GM23338 (cell line): Measurements from ENCODE around the gene FNDC7. TPM values are rescaled to one million over a fixed set of nuclear protein-coding genes. Genes with fewer than 3 reads are reported as not detected.

Source experiments
- ATAC-seq: fragments of 200-7000 bp; cut with Tn5 transposase; 3 replicates; pipeline ENCODE4 v1.9.1; 2020
- DNase-seq: peaks from one replicate; pipeline ENCODE4 v3.0.0-alpha.2; 2015; ENCODE audit warnings: low spot score
- H2AFZ ChIP-seq: fragments of 200-600 bp; sonication (generic); 2 replicates; pipeline ENCODE4 v1.8.0; 2016; ENCODE audit warnings: antibody characterized with exemption, mild to moderate bottlenecking, moderate library complexity
- H3F3A ChIP-seq: fragments of 200-600 bp; sonication (generic); replicated peaks from 2 replicates; pipeline ENCODE4 v1.8.0; 2017; ENCODE audit warnings: antibody characterized with exemption, mixed run types, low read depth
- H3K27ac ChIP-seq: fragments of 200-600 bp; sonication (generic); 2 replicates; pipeline ENCODE4 v1.6.1; 2016; ENCODE audit warnings: low read depth
- H3K27me3 ChIP-seq: fragments of 200-600 bp; sonication (generic); 2 replicates; pipeline ENCODE4 v1.8.0; 2016; ENCODE audit warnings: mild to moderate bottlenecking, mixed run types, moderate library complexity; ENCODE audit not compliant: insufficient read depth
- H3K36me3 ChIP-seq: fragments of 200-600 bp; sonication (generic); 2 replicates; pipeline ENCODE4 v1.8.0; 2016; ENCODE audit warnings: mild to moderate bottlenecking; ENCODE audit not compliant: insufficient read depth
- H3K4me1 ChIP-seq: fragments of 200-600 bp; sonication (generic); 2 replicates; pipeline ENCODE4 v1.8.0; 2016; ENCODE audit warnings: mild to moderate bottlenecking, moderate library complexity; ENCODE audit not compliant: insufficient read depth
- H3K4me2 ChIP-seq: fragments of 200-600 bp; sonication (generic); 2 replicates; pipeline ENCODE4 v1.7.1; 2017; ENCODE audit warnings: mixed run types
- H3K4me3 ChIP-seq: fragments of 200-600 bp; sonication (generic); 2 replicates; pipeline ENCODE4 v1.6.1; 2016; ENCODE audit warnings: mixed run types
- H3K79me2 ChIP-seq: fragments of 200-600 bp; sonication (generic); replicated peaks from 2 replicates; pipeline ENCODE4 v1.8.0; 2017; ENCODE audit warnings: mild to moderate bottlenecking; ENCODE audit not compliant: insufficient read depth
- H3K9me2 ChIP-seq: fragments of 200-600 bp; sonication (generic); 2 replicates; pipeline ENCODE4 v1.8.0; 2017; ENCODE audit not compliant: insufficient read depth
- H4K20me1 ChIP-seq: fragments of 200-600 bp; sonication (generic); replicated peaks from 2 replicates; pipeline ENCODE4 v1.8.0; 2017; ENCODE audit warnings: mild to moderate bottlenecking; ENCODE audit not compliant: insufficient read depth
- H3K27ac Mint-ChIP-seq: 2 replicates; pipeline ENCODE4 v1.8.0; 2020; ENCODE audit warnings: inconsistent platforms, mild to moderate bottlenecking, moderate library complexity, mixed read lengths
- H3K27me3 Mint-ChIP-seq: 3 replicates; pipeline ENCODE4 v1.8.0; 2022; ENCODE audit warnings: low read depth, mild to moderate bottlenecking, moderate library complexity, mixed read lengths, inconsistent platforms; ENCODE audit not compliant: insufficient read depth, poor library complexity
- H3K36me3 Mint-ChIP-seq: 3 replicates; pipeline ENCODE4 v1.8.0; 2021; ENCODE audit warnings: low read depth, mild to moderate bottlenecking, inconsistent platforms, moderate library complexity, mixed read lengths
- H3K4me1 Mint-ChIP-seq: 3 replicates; pipeline ENCODE4 v1.8.0; 2020; ENCODE audit warnings: mild to moderate bottlenecking, inconsistent platforms, mixed read lengths
- H3K4me3 Mint-ChIP-seq: 3 replicates; pipeline ENCODE4 v1.8.0; 2021; ENCODE audit warnings: moderate library complexity, mild to moderate bottlenecking, inconsistent platforms, mixed read lengths
- H3K9me3 Mint-ChIP-seq: 3 replicates; pipeline ENCODE4 v1.8.0; 2020; ENCODE audit warnings: moderate library complexity, mild to moderate bottlenecking, inconsistent platforms, mixed read lengths
- CREB1 ChIP-seq: fragments of 250-450 bp; sonication (Bioruptor Pico); IDR thresholded peaks from 2 replicates; pipeline ENCODE4 v1.5.0; 2020; ENCODE audit warnings: low read depth, mild to moderate bottlenecking, moderate library complexity
- CTCF ChIP-seq, 2 experiments: fragments of 200-600 bp in 1 of 2; sonication (generic) in 1 of 2; conservative IDR thresholded peaks; 2 replicates each; pipeline versions ENCODE4 v1.5.1 to v1.6.1; 2016 to 2017; ENCODE audit warnings: antibody characterized with exemption in 2 of 2, low read depth in 2 of 2, mild to moderate bottlenecking in 2 of 2, moderate library complexity in 1 of 2
- EZH2 ChIP-seq: fragments of 200-600 bp; sonication (generic); IDR thresholded peaks from one replicate; pipeline ENCODE4 v1.8.0; 2017; ENCODE audit warnings: antibody characterized with exemption, mild to moderate bottlenecking, low read depth; ENCODE audit not compliant: unreplicated experiment
- EZH2phosphoT487 ChIP-seq: fragments of 200-600 bp; sonication (generic); IDR thresholded peaks from one replicate; pipeline ENCODE4 v1.8.1; 2018; ENCODE audit warnings: antibody characterized with exemption; ENCODE audit not compliant: unreplicated experiment
- JUNB ChIP-seq: IDR thresholded peaks from one replicate; pipeline ENCODE4 v1.6.1; 2016; ENCODE audit warnings: antibody characterized with exemption; ENCODE audit not compliant: unreplicated experiment
- NANOG ChIP-seq: IDR thresholded peaks from 2 replicates; pipeline ENCODE4 v1.6.1; 2016; ENCODE audit warnings: antibody characterized with exemption, borderline replicate concordance
- POLR2AphosphoS5 ChIP-seq: IDR thresholded peaks from 2 replicates; pipeline ENCODE4 v1.6.1; 2016; ENCODE audit warnings: antibody characterized with exemption, low read depth
- REST ChIP-seq: IDR thresholded peaks from one replicate; pipeline ENCODE4 v1.6.1; 2018; ENCODE audit warnings: antibody characterized with exemption; ENCODE audit not compliant: unreplicated experiment
- ZNF114 ChIP-seq: fragments of 250-450 bp; sonication (Bioruptor Pico); IDR thresholded peaks from 2 replicates; pipeline ENCODE4 v1.5.0; 2020; ENCODE audit warnings: mild to moderate bottlenecking, moderate library complexity
- ZNF331 ChIP-seq: fragments of 250-450 bp; sonication (Bioruptor Pico); IDR thresholded peaks from 2 replicates; pipeline ENCODE4 v1.5.0; 2020; ENCODE audit warnings: low read depth, mild to moderate bottlenecking, moderate library complexity
- ZNF462 ChIP-seq: fragments of 250-450 bp; sonication (Bioruptor Pico); IDR thresholded peaks from 2 replicates; pipeline ENCODE4 v1.5.0; 2020; ENCODE audit warnings: mild to moderate bottlenecking, moderate library complexity
- polyA plus RNA-seq: library from polyadenylated mRNA; unstranded; fragments of >200 nt; fragmentation: Nextera tagmentation; extraction: Ambion mirVana; gene quantifications from 2 replicates; pipeline ENCODE4 v1.2.1, GENCODE V29; 2016
- total RNA-seq: library from RNA; depleted of rRNA; stranded (reverse); fragments of >200 nt; shearing (Covaris generic); gene quantifications from 2 replicates; pipeline ENCODE4 v1.2.3, GENCODE V29; 2014

The FNDC7 gene
- total and polyA plus RNA-seq, 2 experiments from 2014 or later: 0.06 to 0.28 TPM

DNA sequence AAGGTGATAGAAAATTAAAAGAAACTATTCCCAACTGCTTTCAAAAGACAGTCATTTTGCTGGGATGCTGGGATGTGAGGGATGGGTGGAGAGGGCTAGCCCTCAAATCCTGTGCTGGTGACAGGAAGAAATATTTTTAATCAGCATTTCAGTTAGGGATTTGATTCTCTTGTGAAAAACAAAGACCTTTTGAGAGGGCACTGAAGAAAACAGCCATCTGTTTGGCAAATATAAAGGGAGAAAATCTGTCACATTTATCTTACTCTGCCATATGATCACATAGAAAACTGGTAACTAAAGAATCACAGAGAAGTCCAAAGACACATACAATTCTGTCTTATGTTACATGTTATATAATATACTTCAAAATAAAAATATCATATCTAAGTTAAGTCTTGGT is 46.1 kb downstream of the FNDC7 start (continued):
- TF ChIP-seq CTCF (conservative IDR thresholded peaks at IDR 0.05; ENCODE audit: low read depth in 2 of 2): no peak
- no peak for TF ChIP-seq ZNF462 (CRISPR knock-in tag)
- TF ChIP-seq JUNB: no peak
- no peak for TF ChIP-seq NANOG
- no peak for TF ChIP-seq EZH2phosphoT487

GRCh38 chr1:108767115-108767514 is 54.4 kb downstream of the FNDC7 start:
- no peaks in the 10 kb centered on the region for H3K27me3 Mint-ChIP-seq
- peaks cover 6% of the 10 kb centered on the region; the same call in 1 of the 2 replicates for H4K20me1 ChIP-seq
- H3K36me3 Mint-ChIP-seq: peaks cover 8% of the 10 kb centered on the region; the same call in 1 of the 3 replicates
- H3K9me2 ChIP-seq: no peaks in the 10 kb centered on the region
- H3K27me3 ChIP-seq: no peaks in the 10 kb centered on the region
- H3F3A ChIP-seq: no peaks in the 10 kb centered on the region
- H3K27ac ChIP-seq: no peak overlapping the region
- H2AFZ ChIP-seq: no peak overlapping the region
- H3K4me3 Mint-ChIP-seq: no peak overlapping the region
- no peaks in the 10 kb centered on the region for H3K4me1 Mint-ChIP-seq
- H3K36me3 ChIP-seq: no peaks in the 10 kb centered on the region
- DNase-seq (no peak), ATAC-seq (no peak)
- H3K4me2 ChIP-seq: no peak overlapping the region
- no peaks in the 10 kb centered on the region for H3K79me2 ChIP-seq
- no peaks in the 10 kb centered on the region for H3K4me1 ChIP-seq
- H3K9me3 Mint-ChIP-seq: no peaks in the 10 kb centered on the region
- H3K4me3 ChIP-seq: no peak overlapping the region
- no peak overlapping the region for H3K27ac Mint-ChIP-seq
- TF ChIP-seq ZNF114 (CRISPR knock-in tag): no peak
- TF ChIP-seq EZH2: no peak
- no peak for TF ChIP-seq CREB1 (CRISPR knock-in tag)
- TF ChIP-seq POLR2AphosphoS5: no peak
- no peak for TF ChIP-seq REST
- TF ChIP-seq JUNB: no peak
- TF ChIP-seq ZNF331: no peak
- no peak for TF ChIP-seq NANOG
- no peak for TF ChIP-seq CTCF (conservative IDR thresholded peaks at IDR 0.05; ENCODE audit: low read depth in 2 of 2)
